ENCODE data around the gene PCNX3.
"Not testable (repeated sequence)": the region's sequence is repeated elsewhere in the genome, so short reads cannot be mapped to it uniquely, and the experiment has no call there.

The PCNX3 gene

GRCh38 chr11:65657426-65657825 is 41.9 kb downstream of the PCNX3 start:
- DNase-seq (ENCODE audit: low spot score) = no peak
- TF ChIP-seq CTCF (IDR thresholded peaks at IDR 0.05; ENCODE audit: borderline replicate concordance, control extremely low read depth, extremely low read depth, insufficient read depth, missing control alignments) = no peak
- in situ Hi-C loops (cut with MboI; ENCODE audit: low sequenced_read_pairs, unreplicated experiment) = no loop called here

GRCh38 chr11:65658174-65659021 is 42.8 kb downstream of the PCNX3 start:
- no peak for TF ChIP-seq CTCF (IDR thresholded peaks at IDR 0.05; ENCODE audit: borderline replicate concordance, control extremely low read depth, extremely low read depth, insufficient read depth, missing control alignments)
- DNase-seq (ENCODE audit: low spot score) = no peak
- in situ Hi-C loops (cut with MboI; ENCODE audit: low sequenced_read_pairs, unreplicated experiment) = no loop called here

- in situ Hi-C loops (cut with MboI; ENCODE audit: low sequenced_read_pairs, unreplicated experiment) = no loop called here
- DNase-seq (ENCODE audit: low spot score) = no peak
- no peak for TF ChIP-seq CTCF (IDR thresholded peaks at IDR 0.05; ENCODE audit: borderline replicate concordance, control extremely low read depth, extremely low read depth, insufficient read depth, missing control alignments)
These were observed 44.5 kb downstream of the PCNX3 start for GRCh38 chr11:65660038-65660437.

GRCh38 chr11:65660908-65661307 is 45.3 kb downstream of the PCNX3 start:
- DNase-seq (ENCODE audit: low spot score); in situ Hi-C loops (cut with MboI; ENCODE audit: low sequenced_read_pairs, unreplicated experiment): not testable (repeated sequence)

GRCh38 chr11:65661599-65662246 is 46.1 kb downstream of the PCNX3 start:
- TF ChIP-seq CTCF (IDR thresholded peaks at IDR 0.05; ENCODE audit: borderline replicate concordance, control extremely low read depth, extremely low read depth, insufficient read depth, missing control alignments) = no peak
- in situ Hi-C loops (cut with MboI; ENCODE audit: low sequenced_read_pairs, unreplicated experiment) = no loop called here
- no peak for DNase-seq (ENCODE audit: low spot score)

GRCh38 chr11:65662247-65662798 is 46.7 kb downstream of the PCNX3 start:
- no peak for TF ChIP-seq CTCF (IDR thresholded peaks at IDR 0.05; ENCODE audit: borderline replicate concordance, control extremely low read depth, extremely low read depth, insufficient read depth, missing control alignments)
- DNase-seq (ENCODE audit: low spot score) = no peak
- in situ Hi-C loops (cut with MboI; ENCODE audit: low sequenced_read_pairs, unreplicated experiment) = no loop called here
